Limb (tissue), 2 donors: ENCODE measurements around the gene ASB1.
A peak's percentile ranks its signal among the peaks of the same experiment; 100 is the strongest.
"Not testable (repeated sequence)": the region's sequence is repeated elsewhere in the genome, so short reads cannot be mapped to it uniquely, and the experiment has no call there.

Experiments
- DNase-seq, 2 donors: peaks; one replicate each; pipeline ENCODE4 v3.0.0-alpha.2; 2016; ENCODE audit errors: extremely low spot score in 2 of 2

ASB1 gene

DNA sequence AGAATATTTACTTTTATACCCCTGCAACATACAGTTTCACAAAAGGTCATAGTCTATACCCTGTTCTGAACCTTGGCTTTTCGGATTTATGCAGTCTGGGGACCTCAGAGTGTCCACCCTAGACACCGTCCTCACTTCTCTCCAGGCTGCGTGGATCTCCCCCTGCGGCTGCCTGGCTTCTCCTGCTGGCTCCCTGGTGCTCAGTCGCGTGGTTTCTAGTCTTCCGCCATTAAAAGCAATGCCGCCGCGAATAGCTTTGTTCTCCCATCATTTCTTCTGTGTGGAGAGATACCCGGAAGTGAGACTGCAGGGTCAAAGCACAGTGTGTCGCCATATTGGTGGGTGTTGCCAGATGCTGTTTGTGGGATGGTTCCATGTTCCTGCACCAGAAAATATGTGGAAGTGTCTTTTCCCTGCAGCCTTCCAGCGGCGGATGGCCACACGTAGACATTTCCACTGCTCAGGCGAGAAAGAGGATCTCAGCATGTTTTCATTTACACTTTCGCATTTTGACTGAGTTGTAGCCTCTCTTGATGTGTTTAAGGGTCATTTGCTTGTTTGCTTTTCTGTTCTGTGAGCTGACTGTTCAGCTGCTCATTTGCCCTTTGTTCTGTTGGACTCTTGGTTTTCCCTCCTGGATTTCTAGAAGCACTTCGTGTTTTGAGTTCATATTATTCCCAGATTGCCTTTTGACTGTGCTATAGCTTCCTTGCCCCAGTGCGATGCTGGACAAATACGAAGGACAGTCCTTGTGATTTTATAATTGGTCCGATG is 22.9 kb upstream of the ASB1 start:
- no peak for DNase-seq

DNA sequence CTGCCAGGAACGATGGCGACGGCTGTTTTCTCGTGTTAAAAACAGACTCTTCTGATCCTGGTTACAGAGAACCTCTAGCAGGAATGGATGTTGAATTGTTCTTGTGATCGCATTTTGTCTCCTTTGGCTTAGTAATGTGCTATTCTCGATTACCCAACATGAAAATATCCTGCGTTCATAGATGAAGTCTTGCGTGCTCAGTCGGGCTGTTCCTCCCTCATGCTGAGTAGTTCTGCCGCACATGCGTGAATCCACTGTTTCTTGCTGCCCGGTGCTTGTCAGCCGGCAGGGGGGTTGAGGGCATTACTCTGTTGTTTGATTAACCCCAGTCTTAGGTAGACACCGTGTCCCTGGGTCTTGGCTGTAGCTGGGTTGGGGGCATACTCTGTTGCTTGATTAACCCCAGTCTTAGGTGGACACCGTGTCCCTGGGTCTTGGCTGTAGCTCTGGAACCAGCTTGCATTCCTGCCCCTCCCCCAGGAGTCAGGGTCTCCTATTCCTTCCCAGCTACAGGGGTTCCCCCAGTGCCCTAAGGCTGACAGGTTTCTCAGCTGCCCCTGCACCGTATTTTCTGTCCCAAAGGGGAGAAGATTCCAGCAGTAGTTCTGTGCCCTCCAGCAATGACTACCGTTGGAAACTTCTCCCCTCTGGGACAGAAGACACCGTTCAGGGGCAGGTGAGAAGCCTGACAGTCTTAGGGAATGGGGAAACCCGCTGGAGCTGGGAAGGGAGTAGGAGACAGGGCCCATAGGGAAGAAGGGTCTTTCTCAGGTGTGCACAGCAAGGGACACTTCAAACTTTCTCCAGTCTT is 22.1 kb upstream of the ASB1 start:
- DNase-seq, result no peak

DNA sequence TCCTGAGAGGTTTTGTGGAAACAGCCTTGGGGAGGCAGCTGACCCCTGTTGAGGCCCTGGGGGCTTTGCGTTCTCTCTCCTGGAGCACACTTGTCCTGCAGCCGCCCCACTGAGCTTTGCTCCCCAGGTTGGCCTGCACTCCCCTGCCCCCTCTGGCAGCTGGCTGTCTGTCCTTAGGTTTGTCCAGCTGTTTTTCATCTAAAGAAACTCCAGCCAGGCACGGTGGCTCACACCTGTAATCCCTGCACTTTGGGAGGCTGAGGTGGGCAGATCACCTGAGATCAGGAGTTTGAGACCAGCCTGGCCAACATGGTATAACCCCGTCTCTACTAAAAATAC is 21.5 kb upstream of the ASB1 start:
- DNase-seq, result not testable (repeated sequence)

DNA sequence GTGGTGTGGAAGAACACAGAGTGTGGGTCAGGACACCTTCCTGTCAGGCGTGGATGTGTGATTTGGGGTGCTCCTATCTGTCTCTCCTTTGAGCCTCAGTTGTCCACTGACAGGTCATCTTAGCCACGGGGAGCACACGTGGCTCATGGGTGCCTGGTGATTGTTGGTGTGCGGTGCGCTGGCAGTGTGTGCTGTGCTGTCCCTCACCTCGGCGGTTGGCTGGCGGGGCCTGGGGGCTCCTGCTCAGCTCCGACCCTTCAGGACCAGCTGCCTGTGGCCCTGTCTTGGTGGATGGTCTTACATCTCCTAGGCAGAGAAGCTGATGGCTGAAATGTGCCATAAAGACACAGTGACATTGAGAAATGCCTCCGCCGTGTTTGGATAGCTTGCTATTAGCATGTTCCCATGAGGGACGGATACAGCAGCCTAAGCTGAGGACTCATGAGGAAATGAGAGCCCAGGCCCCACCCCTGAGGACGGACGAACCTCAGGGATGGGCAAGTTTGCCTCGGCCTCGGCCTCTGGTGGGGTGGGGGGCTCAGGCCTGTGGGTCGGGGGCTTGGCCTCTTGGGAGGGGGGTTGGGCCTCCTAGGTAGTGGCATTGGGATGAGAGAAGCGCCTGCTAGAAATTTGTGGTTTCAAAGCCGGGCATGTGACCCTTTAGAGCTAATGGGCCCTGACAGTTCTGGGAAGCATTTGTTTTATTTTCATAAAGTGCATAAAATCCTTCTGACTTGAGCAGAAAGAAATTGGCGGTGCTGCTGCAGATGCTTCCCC is 20.3 kb upstream of the ASB1 start:
- no peak for DNase-seq

DNA sequence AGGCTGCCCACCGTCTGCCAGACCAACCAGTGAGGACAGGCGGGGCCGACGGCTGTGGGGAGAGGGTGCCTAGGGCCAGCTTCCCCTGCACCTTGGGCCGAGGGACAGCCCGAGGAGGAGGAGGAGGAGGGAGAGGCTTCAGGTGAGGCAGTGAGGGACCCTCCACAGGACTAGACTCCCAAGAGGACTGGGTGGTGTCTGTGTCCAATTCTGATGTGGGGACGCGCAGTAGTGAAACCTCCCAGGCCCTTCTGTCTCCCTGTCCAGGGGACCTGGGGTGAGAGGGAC is 19.8 kb upstream of the ASB1 start:
- no peak for DNase-seq

DNA sequence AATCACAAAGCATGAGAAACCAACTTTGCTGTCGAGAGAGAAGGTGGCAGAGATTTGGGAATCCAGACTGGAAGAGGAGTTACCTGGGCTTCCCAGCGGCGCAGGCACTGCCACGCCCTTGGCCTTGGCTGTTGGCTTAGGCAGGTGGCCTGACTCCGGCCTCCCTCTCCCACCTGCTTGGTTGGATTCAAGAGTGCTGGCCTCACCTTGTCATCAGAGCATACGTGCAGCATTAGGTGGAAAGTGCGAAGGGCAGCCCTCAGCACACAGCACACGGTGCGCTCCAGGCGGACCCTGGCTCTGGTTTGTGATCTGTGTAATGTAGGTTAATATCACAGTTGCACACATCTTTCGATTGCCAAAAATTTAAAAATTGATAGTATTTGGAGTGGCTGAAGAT is 19.2 kb upstream of the ASB1 start:
- no peak for DNase-seq

DNA sequence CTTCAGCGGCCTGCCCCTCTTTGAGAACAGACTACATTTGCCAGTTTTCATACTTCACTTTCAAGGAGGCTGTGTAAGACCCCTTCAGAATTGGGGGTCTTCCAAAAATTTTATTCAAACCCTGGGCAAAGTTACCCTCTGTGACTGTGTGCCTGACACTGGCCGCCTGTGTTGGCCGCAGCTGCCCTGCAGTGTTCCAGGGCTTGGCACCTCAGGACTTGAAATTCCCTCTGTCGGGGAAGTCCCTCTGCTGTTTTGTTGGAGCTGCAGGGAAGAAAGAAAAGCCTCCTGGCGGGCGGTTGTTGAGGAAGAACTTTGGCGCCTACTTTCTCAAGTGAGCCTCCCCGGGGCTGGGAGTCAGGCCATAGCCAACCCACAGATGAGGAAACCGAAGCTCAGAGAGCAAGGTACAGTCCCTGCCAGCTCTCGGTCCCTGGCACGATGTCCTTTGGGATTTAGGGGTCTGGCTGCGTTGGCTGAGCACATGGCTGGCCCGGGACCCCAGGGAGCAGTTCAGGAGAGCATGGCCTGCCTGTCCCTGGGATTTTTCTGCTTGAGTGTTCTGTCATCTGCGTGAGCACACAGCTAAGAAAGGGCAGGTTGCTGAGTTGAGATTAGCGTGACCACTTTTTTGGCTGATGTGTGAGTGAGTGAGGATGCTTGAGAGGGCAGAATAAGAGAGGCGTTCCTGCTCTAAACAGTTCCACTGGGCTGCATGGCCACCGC is 17.9 kb upstream of the ASB1 start:
- no peak for DNase-seq

DNA sequence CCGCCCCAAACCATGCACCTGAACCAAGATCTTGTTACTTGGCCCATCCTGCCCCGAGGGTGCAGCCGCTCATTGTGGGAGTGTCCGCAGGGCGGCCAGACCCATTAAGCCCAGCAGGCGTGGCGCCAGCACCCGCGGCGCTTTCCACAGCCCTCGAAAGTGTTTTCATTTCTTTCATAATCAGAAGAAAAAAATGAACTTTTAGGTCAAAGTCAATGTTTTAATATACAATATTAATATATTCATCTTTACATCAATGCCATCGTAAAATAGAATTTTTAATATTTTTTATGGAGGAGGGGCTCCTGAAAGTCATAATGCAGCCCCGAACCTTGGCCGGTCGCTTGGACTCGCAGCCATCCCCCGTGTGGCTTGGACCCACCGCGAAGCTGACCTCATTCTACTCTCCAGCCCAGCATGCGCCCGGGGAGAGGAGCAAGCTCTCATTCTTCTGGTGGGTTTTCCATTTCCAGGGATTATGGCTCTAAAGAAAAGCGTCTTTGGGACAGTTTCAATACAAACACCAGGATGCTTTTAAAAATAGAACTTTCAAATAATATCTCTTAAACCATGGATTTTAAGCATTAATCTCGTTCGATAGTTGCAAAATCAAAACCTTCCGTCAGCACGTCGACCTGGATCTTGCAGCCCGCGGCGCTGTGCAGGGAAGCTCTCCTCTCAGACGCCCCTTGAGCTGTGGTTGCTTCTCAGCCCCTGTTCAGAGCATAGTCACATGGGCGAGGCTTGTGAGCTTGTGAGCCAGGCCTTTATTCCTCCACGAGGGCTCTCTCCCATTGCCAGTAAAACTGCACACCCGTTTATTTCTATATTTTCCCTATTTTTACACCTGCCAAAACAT is 17.2 kb upstream of the ASB1 start:
- no peak for DNase-seq

DNA sequence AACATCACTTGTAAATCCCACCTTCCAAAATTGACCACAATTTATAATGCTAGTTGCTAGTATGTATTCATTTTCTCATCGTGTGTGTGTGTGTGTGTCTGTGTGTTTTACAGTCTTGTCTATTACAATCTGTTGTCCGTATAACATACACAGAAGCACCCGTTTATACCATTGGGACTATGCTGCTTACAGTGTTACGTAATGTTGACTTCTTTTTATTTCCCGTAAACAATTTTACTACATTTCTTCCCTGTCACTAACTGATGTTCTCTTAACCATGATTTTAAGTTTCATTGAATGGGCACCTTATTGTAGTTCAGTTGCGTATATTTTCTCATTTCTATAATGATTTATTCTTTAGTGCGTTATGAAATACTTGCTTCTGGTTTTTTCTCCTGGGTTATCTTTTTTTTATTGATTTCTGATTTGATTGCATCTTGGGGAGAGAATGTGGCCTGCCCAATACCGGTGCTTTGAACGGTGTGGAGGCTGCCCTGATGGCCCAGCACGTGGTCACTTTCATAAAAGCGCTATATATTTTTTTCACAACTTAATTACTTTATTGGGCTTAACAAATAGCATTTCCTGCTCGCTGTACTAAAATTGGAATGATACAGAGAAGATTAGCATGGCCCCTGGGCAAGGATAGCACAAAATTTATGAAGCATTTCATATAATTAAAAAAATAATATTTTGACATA is 14.5 kb upstream of the ASB1 start:
- no peak for DNase-seq

DNA sequence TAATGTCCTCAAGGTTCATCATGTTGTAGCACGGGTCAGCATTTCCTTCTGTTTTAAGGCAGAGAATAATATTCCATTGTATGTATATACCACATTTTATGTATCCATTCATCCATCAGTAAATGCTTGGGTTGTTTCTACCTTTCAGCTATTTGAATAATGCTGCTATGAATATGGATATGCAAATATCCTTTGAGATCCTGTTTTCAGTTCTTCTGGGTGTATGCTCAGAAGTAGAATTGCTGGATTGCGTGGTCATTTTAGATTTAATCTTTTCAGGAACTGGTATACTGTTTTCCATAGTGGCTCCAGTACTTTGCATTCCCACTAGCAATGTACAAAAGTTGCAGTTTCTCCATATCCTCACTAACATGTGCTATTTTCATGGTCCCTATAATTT is 13.4 kb upstream of the ASB1 start:
- no peak for DNase-seq

DNA sequence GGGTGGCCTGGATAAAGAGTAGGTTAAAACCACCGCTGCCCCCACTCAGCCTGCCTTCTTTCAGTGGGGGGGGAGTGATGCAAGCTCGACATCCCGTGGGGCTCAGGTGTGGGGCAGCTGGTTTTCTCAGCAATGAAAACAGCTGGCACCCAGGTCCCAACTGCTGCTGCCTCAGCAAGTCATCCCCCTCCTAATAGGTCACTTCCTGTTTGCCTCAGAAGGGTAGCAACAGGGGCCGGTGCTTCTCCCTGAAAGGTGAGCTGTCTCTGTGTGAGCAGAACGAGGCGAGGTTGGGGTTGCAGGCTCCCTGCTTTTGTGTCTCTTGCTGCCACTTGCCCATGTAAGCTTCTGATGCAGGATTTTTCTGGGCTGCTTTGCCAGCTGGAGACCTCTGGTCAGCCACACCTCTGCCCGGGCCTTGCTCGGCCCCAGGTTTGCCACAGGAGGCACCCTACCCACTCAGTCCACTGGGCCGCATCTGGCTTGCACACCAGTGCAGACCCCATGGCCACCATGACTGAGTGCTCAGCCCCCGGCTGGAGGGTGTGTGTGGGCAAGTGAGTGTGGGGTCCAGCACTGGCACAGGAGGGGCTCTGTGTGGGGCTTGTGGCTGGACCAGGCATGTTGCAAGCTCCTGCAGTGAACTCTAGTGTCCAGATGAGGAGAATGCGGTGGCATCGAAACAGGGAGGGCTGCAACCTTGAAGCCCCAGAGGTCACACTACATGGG is 11.5 kb upstream of the ASB1 start:
- DNase-seq, result no peak

DNA sequence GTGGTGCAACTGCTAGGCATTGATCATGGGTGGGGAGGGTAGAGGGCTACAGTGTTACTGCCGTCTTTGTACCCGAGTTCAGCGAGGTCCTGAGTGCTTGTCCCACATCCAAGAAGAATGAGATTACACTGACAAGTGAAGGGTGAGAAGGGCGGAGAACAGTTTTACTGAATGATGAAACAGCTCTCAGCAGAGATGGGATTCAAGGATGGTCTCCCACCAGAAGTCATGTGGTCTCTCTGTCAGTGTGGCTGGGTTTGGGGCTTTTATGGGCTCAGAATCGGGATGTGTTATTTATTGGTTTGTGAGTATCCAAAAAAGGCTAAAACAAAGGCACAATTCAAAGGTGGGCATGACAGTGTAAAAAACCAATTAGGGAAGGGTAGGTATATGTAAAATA is 10.8 kb upstream of the ASB1 start:
- no peak for DNase-seq

DNA sequence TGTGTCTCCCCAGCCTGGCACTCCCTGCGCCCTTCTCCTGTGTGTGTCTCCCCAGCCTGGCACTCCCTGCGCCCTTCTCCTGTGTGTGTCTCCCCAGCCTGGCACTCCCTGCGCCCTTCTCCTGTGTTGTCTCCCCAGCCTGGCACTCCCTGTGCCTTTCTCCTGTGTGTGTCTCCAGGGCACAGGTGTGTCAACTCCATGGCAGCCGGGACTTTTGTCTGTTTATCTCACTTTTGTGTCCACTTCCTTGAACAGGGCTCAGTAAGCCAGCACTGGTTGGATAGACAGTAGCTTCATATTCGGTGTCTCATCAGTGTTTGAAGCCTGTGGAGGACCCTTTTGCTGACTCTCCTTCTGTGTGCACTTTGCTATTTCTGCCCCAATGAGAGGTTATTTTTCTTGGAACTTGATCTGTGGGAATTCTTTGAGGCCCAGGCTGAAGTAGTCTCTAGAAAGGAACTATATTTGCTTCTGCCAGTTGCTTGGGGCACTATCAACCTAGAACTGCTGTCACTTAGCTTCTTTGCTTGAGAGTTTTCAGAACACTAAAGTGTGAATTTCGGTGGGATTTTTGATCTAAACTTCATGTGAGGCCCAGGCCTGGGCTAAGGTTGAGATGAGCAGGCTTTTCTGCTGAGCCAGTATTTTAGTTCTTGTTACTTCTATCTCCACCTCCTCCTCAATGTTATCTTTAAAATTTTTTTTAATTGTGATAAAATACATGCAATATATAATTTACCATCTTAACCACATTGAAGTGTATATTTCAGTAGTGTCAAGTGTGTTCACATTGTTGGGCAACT is 8.3 kb upstream of the ASB1 start:
- DNase-seq, result no peak

DNA sequence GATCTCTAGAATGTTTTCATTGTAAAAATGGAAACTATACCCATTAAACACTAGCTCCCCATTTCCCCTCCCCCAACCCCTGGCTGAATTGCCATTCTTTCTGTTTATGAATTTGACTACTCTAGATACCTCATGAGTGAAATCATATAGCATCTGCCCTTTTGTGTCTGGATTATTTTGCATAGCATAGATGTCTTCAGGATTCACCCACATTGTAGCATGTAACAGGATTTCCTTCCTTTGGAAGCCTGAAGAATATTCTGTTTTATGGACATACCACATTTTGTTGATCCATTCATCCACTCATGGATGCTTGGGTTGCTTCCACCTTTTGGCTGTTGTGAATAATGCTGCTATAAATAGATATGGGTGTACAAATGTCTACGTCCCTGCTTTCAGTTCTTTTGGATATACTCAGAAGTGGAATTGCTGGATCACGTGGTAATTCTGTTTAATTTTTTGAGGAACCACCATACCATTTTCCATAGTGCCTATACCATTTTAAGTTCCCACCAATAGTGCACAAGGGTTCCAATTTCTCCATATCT is 7.7 kb upstream of the ASB1 start:
- DNase-seq, result no peak

DNA sequence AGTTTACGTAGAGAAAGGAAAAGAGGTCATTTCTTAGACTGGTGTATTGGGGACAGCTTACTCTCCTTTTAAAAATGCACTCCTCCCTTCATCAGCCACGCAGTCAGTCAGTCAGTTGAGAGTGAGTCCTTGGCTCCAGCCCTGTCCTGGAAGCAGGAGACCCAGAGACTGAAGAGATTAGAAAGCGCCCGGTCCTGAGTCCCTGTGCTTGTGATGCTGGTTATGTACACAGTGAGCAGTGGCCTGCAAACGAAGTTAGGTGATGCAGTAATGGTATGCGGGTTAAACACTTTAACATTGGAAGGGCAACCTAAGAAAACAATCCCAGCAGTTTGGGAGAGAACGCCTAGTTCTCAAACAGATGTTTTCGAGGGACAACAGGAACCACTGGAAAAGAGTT is 6.3 kb upstream of the ASB1 start:
- no peak for DNase-seq

DNA sequence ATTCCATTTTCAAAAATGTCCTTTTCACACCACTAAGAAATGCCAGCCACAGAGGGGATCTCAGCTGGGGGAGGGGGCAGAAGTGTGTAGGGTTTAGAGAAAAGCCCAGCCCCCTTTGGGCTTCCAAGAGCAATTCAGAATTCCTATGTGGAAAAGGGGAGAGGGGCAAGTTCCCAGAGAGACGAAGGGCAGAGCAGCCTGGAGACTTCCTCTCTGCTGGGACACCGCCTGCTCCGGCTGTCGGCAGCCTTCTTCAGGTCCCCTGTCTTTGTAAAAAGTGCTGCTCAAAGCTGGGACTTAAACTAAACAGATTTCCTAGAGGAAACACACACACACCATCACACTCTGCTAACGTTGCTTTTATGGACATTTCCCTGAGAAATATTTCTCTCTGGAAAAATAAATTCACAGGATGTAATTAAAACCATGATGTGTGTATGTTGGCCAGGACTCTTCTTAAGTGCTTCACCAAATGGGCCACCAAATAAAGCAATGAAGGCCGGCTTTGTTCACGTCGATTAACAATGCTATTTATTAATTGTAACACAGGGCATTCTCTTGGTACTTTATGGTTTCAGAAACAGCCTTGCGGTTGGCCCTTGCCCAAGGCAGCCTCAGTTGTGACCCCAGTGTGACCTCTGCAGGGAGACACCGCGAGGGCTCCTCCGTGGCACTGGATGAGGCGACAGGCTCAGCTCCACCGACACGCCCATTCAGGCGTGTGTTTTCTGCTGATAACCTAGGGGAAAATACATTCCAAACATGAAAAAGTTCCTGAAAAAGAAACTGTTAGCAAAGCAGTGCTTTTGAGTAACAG is 5.6 kb upstream of the ASB1 start:
- peak; percentile 40 to 58 for DNase-seq

DNA sequence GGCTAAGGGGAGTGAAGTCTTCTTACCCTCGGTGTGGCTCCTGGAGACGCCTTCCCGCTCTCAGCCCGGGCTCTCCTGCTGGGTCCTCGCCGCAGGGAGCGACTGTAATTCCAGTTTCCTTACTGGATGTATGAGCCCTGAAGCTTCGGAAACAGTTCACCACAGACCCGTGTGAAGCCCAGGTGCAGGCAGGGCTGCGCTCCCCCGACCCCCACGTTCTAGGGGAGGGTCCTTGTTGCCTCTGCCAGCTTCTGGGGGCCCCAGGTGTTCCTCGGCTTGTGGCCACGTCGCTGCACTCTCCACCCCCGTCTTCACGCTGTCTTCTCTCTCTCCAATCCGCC is 5.1 kb upstream of the ASB1 start:
- DNase-seq, result peak in 1 of 2 donors; percentile 51

DNA sequence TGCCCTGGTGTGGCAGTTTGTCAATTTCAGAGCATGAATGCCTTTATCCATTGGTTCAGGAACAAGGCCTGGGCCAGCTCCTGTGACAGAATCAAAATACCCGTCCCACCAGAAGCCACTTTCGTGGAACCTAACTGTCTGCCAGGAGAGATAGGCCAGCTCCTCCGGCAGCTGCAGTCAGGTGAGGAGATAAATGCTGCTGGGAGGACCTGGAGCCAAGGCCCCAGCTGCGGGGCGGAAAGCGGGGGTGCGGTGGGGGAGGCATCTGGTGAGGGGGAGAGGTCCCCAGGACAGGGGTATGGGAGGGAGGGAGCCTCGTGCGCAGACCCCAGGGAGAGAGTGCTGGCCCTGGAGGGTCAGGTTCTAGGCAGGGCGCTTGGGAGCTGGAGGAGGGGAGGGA is 4.4 kb upstream of the ASB1 start:
- no peak for DNase-seq
